GM18507 (cell line): ENCODE measurements around the gene ATXN7L1.
"Not testable (repeated sequence)": the region's sequence is repeated elsewhere in the genome, so short reads cannot be mapped to it uniquely, and the experiment has no call there.

ENCODE experiments used
- DNase-seq: peaks from one replicate; pipeline ENCODE4 v3.0.0; 2011; ENCODE audit warnings: low read depth; ENCODE audit not compliant: insufficient read length; ENCODE audit errors: extremely low spot score
- FAIRE-seq: peaks from 2 replicates; lab custom pipeline; 2011; peaks lifted over from hg19 to GRCh38; lab: Jason Lieb, UNC

ATXN7L1 gene

GRCh38 chr7:105862770-105863169, 13.6 kb downstream of the ATXN7L1 start:
- FAIRE-seq = no peak
- DNase-seq = no peak

GRCh38 chr7:105862276-105862675, 14.1 kb downstream of the ATXN7L1 start:
- DNase-seq = no peak
- no peak for FAIRE-seq

GRCh38 chr7:105861224-105861623, 15.2 kb downstream of the ATXN7L1 start:
- DNase-seq (no peak), FAIRE-seq (no peak)

- FAIRE-seq = no peak
These were observed 15.6 kb downstream of the ATXN7L1 start for GRCh38 chr7:105860793-105861192.

GRCh38 chr7:105857009-105857952, 19.1 kb downstream of the ATXN7L1 start:
- FAIRE-seq (no peak), DNase-seq (no peak)

More at GRCh38 chr7:105860793-105861192, 15.6 kb downstream of the ATXN7L1 start:
- DNase-seq = no peak

- no peak for FAIRE-seq
- no peak for DNase-seq
These were observed 21.9 kb downstream of the ATXN7L1 start for GRCh38 chr7:105854498-105854897.

- no peak for DNase-seq
- no peak for FAIRE-seq
These were observed 22.4 kb downstream of the ATXN7L1 start for GRCh38 chr7:105853931-105854419.

- no peak for FAIRE-seq
- DNase-seq = no peak
These were observed 25.3 kb downstream of the ATXN7L1 start for GRCh38 chr7:105851064-105851463.

- no peak for DNase-seq
- FAIRE-seq = no peak
These were observed 27.1 kb downstream of the ATXN7L1 start for GRCh38 chr7:105849122-105849855.

GRCh38 chr7:105846404-105846803, 30.0 kb downstream of the ATXN7L1 start:
- FAIRE-seq = no peak
- no peak for DNase-seq

GRCh38 chr7:105844681-105845080, 31.7 kb downstream of the ATXN7L1 start:
- DNase-seq, FAIRE-seq: not testable (repeated sequence)

GRCh38 chr7:105841866-105842265, 34.5 kb downstream of the ATXN7L1 start:
- FAIRE-seq (no peak), DNase-seq (no peak)

GRCh38 chr7:105840981-105841749, 35.2 kb downstream of the ATXN7L1 start:
- no peak for FAIRE-seq
- DNase-seq = no peak

- no peak for FAIRE-seq
- DNase-seq = no peak
These were observed 37.1 kb downstream of the ATXN7L1 start for GRCh38 chr7:105839266-105839665.

GRCh38 chr7:105838627-105839231, 37.7 kb downstream of the ATXN7L1 start:
- no peak for DNase-seq
- FAIRE-seq = no peak

GRCh38 chr7:105837765-105838626, 38.4 kb downstream of the ATXN7L1 start:
- no peak for FAIRE-seq
- no peak for DNase-seq

- DNase-seq (no peak), FAIRE-seq (no peak)
These were observed 41.0 kb downstream of the ATXN7L1 start for GRCh38 chr7:105835441-105835840.

GRCh38 chr7:105831824-105832535, 44.4 kb downstream of the ATXN7L1 start:
- DNase-seq (no peak), FAIRE-seq (no peak)
